Liver (tissue), 9 donors: ENCODE measurements around the gene DSG2. TPM values are rescaled to one million over a fixed set of nuclear protein-coding genes. Genes with fewer than 3 reads are reported as not detected.

Experiments
- DNase-seq: peaks from one replicate; pipeline ENCODE4 v3.0.0-alpha.2; 2017; ENCODE audit warnings: low spot score
- H3K27ac ChIP-seq, 2 donors: one replicate each; pipeline ENCODE4 v1.7.0; 2013; ENCODE audit warnings: inconsistent platforms in 2 of 2, low read length in 2 of 2, control low read depth in 1 of 2, low read depth in 1 of 2, mild to moderate bottlenecking in 1 of 2
- H3K27me3 ChIP-seq, 4 donors: one replicate each; pipeline versions ENCODE4 v1.6.1 to v1.7.0; 2013; ENCODE audit warnings: low read length in 3 of 4, inconsistent platforms in 1 of 4, mild to moderate bottlenecking in 1 of 4, moderate library complexity in 1 of 4; ENCODE audit not compliant: control insufficient read depth in 4 of 4, insufficient read depth in 4 of 4
- H3K36me3 ChIP-seq, 4 donors: one replicate each; pipeline versions ENCODE4 v1.6.1 to v1.7.0; 2013; ENCODE audit warnings: low read length in 3 of 4, mild to moderate bottlenecking in 3 of 4, low read depth in 1 of 4, moderate library complexity in 1 of 4; ENCODE audit not compliant: control insufficient read depth in 4 of 4, insufficient read depth in 3 of 4
- H3K4me1 ChIP-seq, 4 donors: one replicate each; pipeline versions ENCODE4 v1.6.1 to v1.7.0; 2013; ENCODE audit warnings: low read length in 3 of 4, mild to moderate bottlenecking in 3 of 4, moderate library complexity in 1 of 4; ENCODE audit not compliant: control insufficient read depth in 4 of 4, insufficient read depth in 4 of 4
- H3K4me3 ChIP-seq, 3 donors: one replicate each; pipeline versions ENCODE4 v1.6.1 to v1.7.0; 2013; ENCODE audit warnings: low read length in 3 of 3, control low read depth in 1 of 3, low read depth in 1 of 3, mild to moderate bottlenecking in 1 of 3
- H3K9ac ChIP-seq, 2 donors: one replicate each; pipeline ENCODE4 v1.7.0; 2013; ENCODE audit warnings: low read length in 2 of 2, mild to moderate bottlenecking in 2 of 2, moderate library complexity in 2 of 2, control low read depth in 1 of 2, low read depth in 1 of 2
- H3K9me3 ChIP-seq, 4 donors: one replicate each; pipeline versions ENCODE4 v1.6.1 to v1.7.0; 2013; ENCODE audit warnings: low read length in 3 of 4; ENCODE audit not compliant: control insufficient read depth in 4 of 4
- CTCF ChIP-seq: fragments of 150-350 bp; IDR thresholded peaks from 2 replicates; pipeline ENCODE4 v1.5.1; 2017; ENCODE audit warnings: improper control_type of control experiment, low read depth, low read length; ENCODE audit not compliant: missing input control
- EGR1 ChIP-seq, 2 donors: IDR thresholded peaks; 2 replicates each; pipeline ENCODE4 v1.6.1; 2016 to 2018; ENCODE audit warnings: antibody characterized with exemption in 2 of 2, low read depth in 2 of 2
- FOXA1 ChIP-seq: IDR thresholded peaks from 2 replicates; pipeline ENCODE4 v1.6.1; 2016; ENCODE audit warnings: antibody characterized with exemption
- FOXA2 ChIP-seq: IDR thresholded peaks from 2 replicates; pipeline ENCODE4 v1.6.1; 2016; ENCODE audit warnings: antibody characterized with exemption
- GABPA ChIP-seq, 2 donors: IDR thresholded peaks in 1 of 2; conservative IDR thresholded peaks in 1 of 2; 2 replicates each; pipeline ENCODE4 v1.6.1; 2016; ENCODE audit warnings: antibody characterized with exemption in 2 of 2, mild to moderate bottlenecking in 1 of 2, moderate library complexity in 1 of 2
- HNF4A ChIP-seq, 2 donors: conservative IDR thresholded peaks; 2 replicates each; pipeline ENCODE4 v1.6.1; 2016; ENCODE audit warnings: antibody characterized with exemption in 2 of 2, mild to moderate bottlenecking in 2 of 2
- HNF4G ChIP-seq: IDR thresholded peaks from 2 replicates; pipeline ENCODE4 v1.6.1; 2016; ENCODE audit warnings: antibody characterized with exemption
- JUND ChIP-seq, 2 donors: IDR thresholded peaks; 2 replicates each; pipeline ENCODE4 v1.6.1; 2016; ENCODE audit warnings: antibody characterized with exemption in 2 of 2
- MAX ChIP-seq: IDR thresholded peaks from 2 replicates; pipeline ENCODE4 v1.6.1; 2016; ENCODE audit warnings: antibody characterized with exemption
- NR2F2 ChIP-seq: IDR thresholded peaks from 2 replicates; pipeline ENCODE4 v1.6.1; 2016; ENCODE audit warnings: antibody characterized with exemption
- RAD21 ChIP-seq, 2 donors: IDR thresholded peaks; 2 replicates each; pipeline ENCODE4 v1.6.1; 2016; ENCODE audit warnings: antibody characterized with exemption in 2 of 2, mild to moderate bottlenecking in 2 of 2
- TAF1 ChIP-seq: conservative IDR thresholded peaks from 2 replicates; pipeline ENCODE4 v1.6.1; 2016; ENCODE audit warnings: antibody characterized with exemption, mild to moderate bottlenecking
- YY1 ChIP-seq: IDR thresholded peaks from 2 replicates; pipeline ENCODE4 v1.6.1; 2016; ENCODE audit warnings: antibody characterized with exemption, mild to moderate bottlenecking
- ZBTB33 ChIP-seq: IDR thresholded peaks from 2 replicates; pipeline ENCODE4 v1.6.1; 2016; ENCODE audit warnings: antibody characterized with exemption
- WGBS: extraction: QIAGEN DNeasy Blood & Tissue Kit; methylation state at CpG from one replicate; pipeline ENCODE4 v1.1.7; 2013; 5-methylcytosine and 5-hydroxymethylcytosine counted together
- polyA plus RNA-seq, 2 donors: library from polyadenylated mRNA; stranded (reverse) in 1 of 2; unstranded in 1 of 2; fragments of 200-250 nt in 1 of 2; fragments of >200 nt in 1 of 2; fragmentation: Nextera tagmentation in 1 of 2; extraction: Ambion mirVana in 1 of 2; gene quantifications; one replicate each; pipeline versions ENCODE4 v1.2.1 to v1.2.3, GENCODE V29; 2013 to 2015
- total RNA-seq, 2 donors: library from RNA; depleted of rRNA; stranded (reverse); fragments of >200 nt; gene quantifications; one replicate each; pipeline ENCODE4 v1.2.3, GENCODE V29; 2014
- TF ChIP-seq, protein P1 (sequence below): IDR thresholded peaks from 2 replicates; pipeline ENCODE4 v1.6.1; 2016; ENCODE audit warnings: antibody characterized with exemption, mild to moderate bottlenecking
- TF ChIP-seq, protein P2 (sequence below): IDR thresholded peaks from 2 replicates; pipeline ENCODE4 v1.6.1; 2016; ENCODE audit warnings: antibody characterized with exemption
- donor health status: healthy.
- donor health status: healthy.
- donor health status: healthy.
- donor health status: healthy.
- donor health status: healthy.

DSG2 gene
- total RNA-seq (10 to 100 TPM; 11.6 to 13.9 TPM), polyA plus RNA-seq (1 to 10 TPM; 5.4 to 7.5 TPM)

- H3K9ac ChIP-seq, result peak within 1 kb of the TSS; percentile 40 to 62
- peak; percentile 68 for DNase-seq
- no peaks in the 10 kb centered on the region for H3K9me3 ChIP-seq
- peaks cover 0 to 4% (median 3%) of the 10 kb centered on the region in 4 donors for H3K4me1 ChIP-seq
- under 1% methylated on average over 79 of the region's 79 CpGs for WGBS
- TF ChIP-seq YY1, result peak; percentile 74
- no peak for TF ChIP-seq HNF4G
- no peaks in the 10 kb centered on the region for H3K27me3 ChIP-seq
- peak within 1 kb of the TSS; percentile 68 to 73 (median 71) for H3K4me3 ChIP-seq
- peak within 1 kb of the TSS; percentile 67 to 76 for H3K27ac ChIP-seq
- H3K36me3 ChIP-seq, result no peaks in the 10 kb centered on the region
Observed at GRCh38 chr18:31497836-31498573, at the start of gene DSG2. TSS of gene DSG2 (plus strand) at chr18:31498177. CDS start at chr18:31498252, 75 bp downstream.

DNA sequence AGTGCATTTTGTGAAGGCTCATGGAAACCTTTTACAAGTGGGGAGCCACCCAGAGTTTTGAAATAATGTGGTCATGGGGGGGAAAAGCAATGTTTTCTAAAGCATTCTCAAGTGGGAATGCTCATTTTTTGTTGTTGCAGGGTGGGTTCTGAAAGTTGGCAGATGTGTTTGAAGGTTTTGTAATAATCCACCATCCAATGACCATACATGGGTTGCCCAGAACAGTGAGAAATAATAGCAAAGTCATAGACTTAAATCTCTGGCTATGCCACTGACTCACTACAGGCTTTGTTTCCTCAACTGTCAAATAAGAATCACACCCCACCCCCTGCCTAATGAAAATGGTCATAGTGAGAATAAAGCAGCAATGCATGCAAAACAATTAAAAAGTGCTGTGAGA lies 47.6 kb upstream of the DSG2 start:
- H3K27me3 ChIP-seq, result no peaks in the 10 kb centered on the region
- no peaks in the 10 kb centered on the region for H3K4me1 ChIP-seq
- no peak overlapping the region for H3K27ac ChIP-seq
- H3K4me3 ChIP-seq, result no peak overlapping the region
- no peak overlapping the region for H3K9ac ChIP-seq
- no peaks in the 10 kb centered on the region for H3K36me3 ChIP-seq
- TF ChIP-seq EGR1 (IDR thresholded peaks at IDR 0.05; ENCODE audit: low read depth in 2 of 2) (no peak), CTCF (no peak), TAF1 (no peak), JUND (IDR thresholded peaks at IDR 0.05) (no peak), NR2F2 (no peak), RAD21 (IDR thresholded peaks at IDR 0.05) (no peak), HNF4G (no peak), ZBTB33 (no peak), YY1 (no peak), FOXA1 (no peak), GABPA (IDR thresholded peaks at IDR 0.05 in 1 of 2, conservative IDR thresholded peaks at IDR 0.05 in 1 of 2) (no peak), MAX (no peak), FOXA2 (no peak), HNF4A (conservative IDR thresholded peaks at IDR 0.05) (no peak)
- TF ChIP-seq, protein P1, sequence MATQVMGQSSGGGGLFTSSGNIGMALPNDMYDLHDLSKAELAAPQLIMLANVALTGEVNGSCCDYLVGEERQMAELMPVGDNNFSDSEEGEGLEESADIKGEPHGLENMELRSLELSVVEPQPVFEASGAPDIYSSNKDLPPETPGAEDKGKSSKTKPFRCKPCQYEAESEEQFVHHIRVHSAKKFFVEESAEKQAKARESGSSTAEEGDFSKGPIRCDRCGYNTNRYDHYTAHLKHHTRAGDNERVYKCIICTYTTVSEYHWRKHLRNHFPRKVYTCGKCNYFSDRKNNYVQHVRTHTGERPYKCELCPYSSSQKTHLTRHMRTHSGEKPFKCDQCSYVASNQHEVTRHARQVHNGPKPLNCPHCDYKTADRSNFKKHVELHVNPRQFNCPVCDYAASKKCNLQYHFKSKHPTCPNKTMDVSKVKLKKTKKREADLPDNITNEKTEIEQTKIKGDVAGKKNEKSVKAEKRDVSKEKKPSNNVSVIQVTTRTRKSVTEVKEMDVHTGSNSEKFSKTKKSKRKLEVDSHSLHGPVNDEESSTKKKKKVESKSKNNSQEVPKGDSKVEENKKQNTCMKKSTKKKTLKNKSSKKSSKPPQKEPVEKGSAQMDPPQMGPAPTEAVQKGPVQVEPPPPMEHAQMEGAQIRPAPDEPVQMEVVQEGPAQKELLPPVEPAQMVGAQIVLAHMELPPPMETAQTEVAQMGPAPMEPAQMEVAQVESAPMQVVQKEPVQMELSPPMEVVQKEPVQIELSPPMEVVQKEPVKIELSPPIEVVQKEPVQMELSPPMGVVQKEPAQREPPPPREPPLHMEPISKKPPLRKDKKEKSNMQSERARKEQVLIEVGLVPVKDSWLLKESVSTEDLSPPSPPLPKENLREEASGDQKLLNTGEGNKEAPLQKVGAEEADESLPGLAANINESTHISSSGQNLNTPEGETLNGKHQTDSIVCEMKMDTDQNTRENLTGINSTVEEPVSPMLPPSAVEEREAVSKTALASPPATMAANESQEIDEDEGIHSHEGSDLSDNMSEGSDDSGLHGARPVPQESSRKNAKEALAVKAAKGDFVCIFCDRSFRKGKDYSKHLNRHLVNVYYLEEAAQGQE, result no peak
- TF ChIP-seq, protein P2, sequence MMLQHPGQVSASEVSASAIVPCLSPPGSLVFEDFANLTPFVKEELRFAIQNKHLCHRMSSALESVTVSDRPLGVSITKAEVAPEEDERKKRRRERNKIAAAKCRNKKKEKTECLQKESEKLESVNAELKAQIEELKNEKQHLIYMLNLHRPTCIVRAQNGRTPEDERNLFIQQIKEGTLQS, result no peak
- no peak for DNase-seq
- no peaks in the 10 kb centered on the region for H3K9me3 ChIP-seq
